H1 (cell line): ENCODE data around the gene PSME3.

Experiments
- EZH2 ChIP-seq: fragments of 200-600 bp; sonication (generic); IDR thresholded peaks from 2 replicates; pipeline ENCODE4 v1.7.1; 2012; ENCODE audit warnings: low read depth, mild to moderate bottlenecking, moderate library complexity, low read length, inconsistent platforms; ENCODE audit not compliant: severe bottlenecking
- POLR2A ChIP-seq, 2 experiments: IDR thresholded peaks; 1 replicate in 1 of 2; 2 replicates in 1 of 2; pipeline ENCODE4 v1.6.1; 2011; ENCODE audit warnings: low read depth in 2 of 2, low read length in 2 of 2, mild to moderate bottlenecking in 2 of 2; ENCODE audit errors: control extremely low read depth in 1 of 2
- RBBP5 ChIP-seq: IDR thresholded peaks from 2 replicates; pipeline ENCODE4 v1.7.1; 2012; ENCODE audit warnings: low read depth, mild to moderate bottlenecking, inconsistent platforms, low read length, moderate library complexity, borderline replicate concordance
- SUZ12 ChIP-seq: fragments of 200-600 bp; sonication (generic); IDR thresholded peaks from 2 replicates; pipeline ENCODE4 v1.6.1; 2012; ENCODE audit warnings: mild to moderate bottlenecking, inconsistent platforms, low read length, moderate library complexity, mixed read lengths

DNA sequence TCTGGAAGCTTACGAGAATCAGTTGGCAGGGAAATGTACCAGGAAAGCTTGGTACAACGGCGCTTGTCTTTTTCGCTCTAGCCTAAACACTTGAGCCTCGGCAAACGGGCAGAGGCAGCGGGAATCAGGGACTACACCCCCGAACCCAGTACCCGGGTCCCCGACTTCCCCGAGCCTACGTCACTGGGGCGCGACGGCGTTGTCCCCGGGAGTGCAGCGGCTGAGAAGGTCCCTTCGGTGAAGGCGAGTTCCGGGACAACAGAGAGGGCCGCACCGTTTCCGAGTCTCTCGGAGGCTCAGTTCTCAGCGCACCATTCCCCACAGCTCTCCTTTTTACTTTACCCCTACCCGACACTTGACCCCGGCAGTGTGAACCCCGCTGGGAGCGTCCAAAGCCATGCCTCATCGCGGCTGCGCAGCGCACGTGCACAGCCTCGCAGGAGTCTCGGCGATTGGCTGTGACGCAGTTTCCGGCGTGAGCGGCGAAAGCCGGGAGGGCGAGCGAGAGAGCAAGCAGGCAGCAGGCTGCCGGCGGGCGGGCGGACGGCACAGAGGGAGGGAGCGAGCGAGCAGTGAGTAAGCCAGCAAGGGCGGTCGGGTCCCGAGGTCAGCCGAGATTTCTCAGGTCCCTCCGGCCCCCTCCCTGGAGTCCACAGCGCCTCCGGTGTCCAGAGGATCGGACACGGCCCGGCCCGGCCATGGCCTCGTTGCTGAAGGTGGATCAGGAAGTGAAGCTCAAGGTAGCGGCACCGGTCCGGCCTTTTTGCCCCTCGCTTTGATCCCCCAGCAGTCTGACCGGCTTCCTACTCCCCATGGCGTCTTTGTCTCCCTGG is at the start of gene PSME3:
- TF ChIP-seq RBBP5 (peak; percentile 79; the same call in 1 of the 2 replicates), SUZ12 (no peak), POLR2A (IDR thresholded peaks at IDR 0.05; ENCODE audit: control extremely low read depth in 1 of 2, low read depth in 2 of 2, low read length in 2 of 2) (peak; percentile 87 to 94), EZH2 (no peak)
